Measurements from ENCODE around the gene CCDC91. TPM values are rescaled to one million over a fixed set of nuclear protein-coding genes. Genes with fewer than 3 reads are reported as not detected.

The CCDC91 gene, protein sequence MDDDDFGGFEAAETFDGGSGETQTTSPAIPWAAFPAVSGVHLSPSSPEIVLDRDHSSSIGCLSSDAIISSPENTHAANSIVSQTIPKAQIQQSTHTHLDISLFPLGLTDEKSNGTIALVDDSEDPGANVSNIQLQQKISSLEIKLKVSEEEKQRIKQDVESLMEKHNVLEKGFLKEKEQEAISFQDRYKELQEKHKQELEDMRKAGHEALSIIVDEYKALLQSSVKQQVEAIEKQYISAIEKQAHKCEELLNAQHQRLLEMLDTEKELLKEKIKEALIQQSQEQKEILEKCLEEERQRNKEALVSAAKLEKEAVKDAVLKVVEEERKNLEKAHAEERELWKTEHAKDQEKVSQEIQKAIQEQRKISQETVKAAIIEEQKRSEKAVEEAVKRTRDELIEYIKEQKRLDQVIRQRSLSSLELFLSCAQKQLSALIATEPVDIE
- 35.9 and 38.6 TPM in 2 replicates for total RNA-seq (2022)
- percentile 82 among the genes with signal in this experiment for Bru-seq, nascent RNA
- BruChase-seq, experiment 1, labeled RNA remaining after a 6-hour chase: percentile 60 among the genes with signal in this experiment
- percentile 76 among the genes with signal in this experiment for BruChase-seq, experiment 2, labeled RNA remaining after a 2-hour chase
- long read RNA-seq, partial matches to known transcripts: 0 of 100 reads
- long read RNA-seq, other reads (novel, unspliced or antisense): 95 of 100 reads

DNA sequence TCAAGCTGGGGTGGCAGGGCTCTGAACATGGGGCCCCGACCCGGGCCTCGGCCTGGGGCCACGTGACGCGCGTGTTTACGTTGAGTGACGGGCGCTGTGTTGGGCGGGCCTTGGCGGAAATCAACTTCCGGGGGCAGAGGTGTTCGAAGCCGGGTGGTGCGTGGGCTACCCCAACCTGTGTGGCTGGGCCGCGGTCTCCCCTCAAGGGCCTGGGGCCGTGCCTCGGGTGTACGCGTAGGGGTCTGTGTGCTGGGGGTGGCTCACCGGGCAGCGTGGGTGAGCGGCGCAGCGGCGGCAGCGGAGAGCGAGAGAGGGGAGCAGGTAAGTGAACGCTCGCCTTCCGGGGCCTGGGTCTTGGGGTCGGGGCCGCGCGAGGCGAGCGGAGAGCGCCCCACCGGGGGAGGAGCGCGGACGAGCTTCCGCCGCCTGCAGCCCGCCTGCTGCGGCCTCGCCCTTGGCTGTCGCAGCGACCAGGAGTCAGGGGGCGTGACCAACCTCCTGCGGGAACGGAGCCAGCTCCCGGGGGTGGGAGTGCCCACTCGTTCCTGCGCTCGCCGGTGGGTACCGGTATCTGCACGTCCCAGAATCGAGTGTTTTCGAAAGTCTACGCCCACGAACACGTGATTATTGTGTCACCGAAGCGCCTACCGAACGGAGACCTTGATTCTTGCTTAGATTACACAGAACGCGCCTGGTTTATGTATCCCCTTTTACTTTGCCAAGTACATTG lies at the start of gene CCDC91:
CCDC91 (plus strand) TSS at position 136 of the 730 bp plus-strand sequence. CDS start 66,760 bp downstream, outside the sequence.
- Mint-ChIP-seq H3K4me3 (ENCODE audit: unreplicated experiment) (peak within 1 kb of the TSS; percentile 94), H3K27ac (ENCODE audit: low read depth, unreplicated experiment) (peak within 1 kb of the TSS; percentile 98), H3K9me3 (ENCODE audit: unreplicated experiment) (no peaks in the 10 kb centered on the region), H3K4me1 (ENCODE audit: insufficient read depth, unreplicated experiment) (peaks cover 15% of the 10 kb centered on the region), H3K27me3 (ENCODE audit: insufficient read depth, unreplicated experiment) (no peaks in the 10 kb centered on the region), H3K36me3 (ENCODE audit: insufficient read depth, unreplicated experiment) (no peaks in the 10 kb centered on the region)
- no TSS peak for BruUV-seq (replicated peaks)
- intact Hi-C loops (cut with micrococcal nuclease): loop anchor here (1.0 to 5.0 kb wide), 2 partner anchors 347 to 682 kb away; no protein-coding TSS in a partner anchor
- CTCF ChIA-PET: interaction anchor here (0.5 to 0.6 kb wide), 2 partner anchors 723 to 774 kb away, joined by 3 read pairs; no protein-coding TSS in a partner anchor
- DNase-seq (ENCODE audit: unreplicated experiment): peak; percentile 84
- POLR2A ChIA-PET: interaction anchor here (0.5 to 3.7 kb wide), 31 partner anchors 11 to 683 kb away, joined by 3 to 53 read pairs (median 4); partner anchors contain the start of genes KLHL42 and MANSC4
- TF ChIP-seq CTCF (IDR thresholded peaks at IDR 0.05; ENCODE audit: unreplicated experiment): no peak

GRCh38 chr12:28144059-28144458 lies 46.2 kb upstream of the CCDC91 start:
- no peak for DNase-seq (ENCODE audit: unreplicated experiment)
- BruUV-seq (replicated peaks): no TSS peak
- POLR2A ChIA-PET: interaction anchor here (0.9 to 1.0 kb wide), 2 partner anchors 12 to 155 kb away, joined by 3 to 7 read pairs; no protein-coding TSS in a partner anchor
- H3K9me3 Mint-ChIP-seq (ENCODE audit: unreplicated experiment): no peaks in the 10 kb centered on the region
- no peak for TF ChIP-seq CTCF (IDR thresholded peaks at IDR 0.05; ENCODE audit: unreplicated experiment)
- H3K27ac Mint-ChIP-seq (ENCODE audit: low read depth, unreplicated experiment): no peak overlapping the region
- H3K4me1 Mint-ChIP-seq (ENCODE audit: insufficient read depth, unreplicated experiment): no peaks in the 10 kb centered on the region
- CTCF ChIA-PET: no interaction called here
- H3K27me3 Mint-ChIP-seq (ENCODE audit: insufficient read depth, unreplicated experiment): no peaks in the 10 kb centered on the region
- no peak overlapping the region for H3K4me3 Mint-ChIP-seq (ENCODE audit: unreplicated experiment)
- no peaks in the 10 kb centered on the region for H3K36me3 Mint-ChIP-seq (ENCODE audit: insufficient read depth, unreplicated experiment)
- intact Hi-C loops (cut with micrococcal nuclease): no loop called here

- H3K4me3 Mint-ChIP-seq (ENCODE audit: unreplicated experiment): no peak overlapping the region
- CTCF ChIA-PET: no interaction called here
- no peak for DNase-seq (ENCODE audit: unreplicated experiment)
These were observed 45.7 kb upstream of the CCDC91 start for GRCh38 chr12:28144532-28144931.

More at GRCh38 chr12:28144532-28144931, 45.7 kb upstream of the CCDC91 start:
- POLR2A ChIA-PET: interaction anchor here (0.9 to 1.0 kb wide), 2 partner anchors 12 to 156 kb away, joined by 3 to 7 read pairs; no protein-coding TSS in a partner anchor
- TF ChIP-seq CTCF (IDR thresholded peaks at IDR 0.05; ENCODE audit: unreplicated experiment): no peak
- Mint-ChIP-seq H3K36me3 (ENCODE audit: insufficient read depth, unreplicated experiment) (no peaks in the 10 kb centered on the region), H3K27me3 (ENCODE audit: insufficient read depth, unreplicated experiment) (no peaks in the 10 kb centered on the region), H3K27ac (ENCODE audit: low read depth, unreplicated experiment) (no peak overlapping the region), H3K9me3 (ENCODE audit: unreplicated experiment) (no peaks in the 10 kb centered on the region), H3K4me1 (ENCODE audit: insufficient read depth, unreplicated experiment) (no peaks in the 10 kb centered on the region)
- no TSS peak for BruUV-seq (replicated peaks)
- intact Hi-C loops (cut with micrococcal nuclease): no loop called here

All from MCF 10A (cell line).